Measurements from ENCODE around the gene DPH1. TPM values are rescaled to one million over a fixed set of nuclear protein-coding genes. Genes with fewer than 3 reads are reported as not detected.

DPH1 gene
- total and polyA plus RNA-seq, 2 donors from 2014 or later, result 23.3 to 49.4 TPM

DNA sequence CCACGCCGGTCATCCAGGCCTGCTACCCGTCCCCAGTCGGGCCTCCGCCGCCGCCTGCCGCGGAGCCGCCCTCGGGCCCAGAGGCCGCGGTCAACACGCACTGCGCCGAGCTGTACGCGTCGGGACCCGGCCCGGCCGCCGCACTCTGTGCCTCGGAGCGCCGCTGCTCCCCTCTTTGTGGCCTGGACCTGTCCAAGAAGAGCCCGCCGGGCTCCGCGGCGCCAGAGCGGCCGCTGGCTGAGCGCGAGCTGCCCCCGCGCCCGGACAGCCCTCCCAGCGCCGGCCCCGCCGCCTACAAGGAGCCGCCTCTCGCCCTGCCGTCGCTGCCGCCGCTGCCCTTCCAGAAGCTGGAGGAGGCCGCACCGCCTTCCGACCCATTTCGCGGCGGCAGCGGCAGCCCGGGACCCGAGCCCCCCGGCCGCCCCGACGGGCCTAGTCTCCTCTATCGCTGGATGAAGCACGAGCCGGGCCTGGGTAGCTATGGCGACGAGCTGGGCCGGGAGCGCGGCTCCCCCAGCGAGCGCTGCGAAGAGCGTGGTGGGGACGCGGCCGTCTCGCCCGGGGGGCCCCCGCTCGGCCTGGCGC is 27.3 kb downstream of the DPH1 start:
- intact Hi-C loops (cut with DNase I), result loop anchor here (5.0 kb wide), 1 partner anchor 185 kb away; no protein-coding TSS in a partner anchor
- H3K36me3 ChIP-seq (ENCODE audit: control insufficient read depth in 2 of 3, insufficient read depth in 3 of 3, low read length in 3 of 3), result no peaks in the 10 kb centered on the region
- no peak overlapping the region for H3K27ac ChIP-seq (ENCODE audit: low read depth in 2 of 2, low read length in 2 of 2)
- no peak overlapping the region for H3K4me3 ChIP-seq (ENCODE audit: low read length in 3 of 3)
- peaks cover 9% of the 10 kb centered on the region for H3K27me3 ChIP-seq (ENCODE audit: control insufficient read depth, insufficient read depth, low read length)
- TF ChIP-seq, protein P1, sequence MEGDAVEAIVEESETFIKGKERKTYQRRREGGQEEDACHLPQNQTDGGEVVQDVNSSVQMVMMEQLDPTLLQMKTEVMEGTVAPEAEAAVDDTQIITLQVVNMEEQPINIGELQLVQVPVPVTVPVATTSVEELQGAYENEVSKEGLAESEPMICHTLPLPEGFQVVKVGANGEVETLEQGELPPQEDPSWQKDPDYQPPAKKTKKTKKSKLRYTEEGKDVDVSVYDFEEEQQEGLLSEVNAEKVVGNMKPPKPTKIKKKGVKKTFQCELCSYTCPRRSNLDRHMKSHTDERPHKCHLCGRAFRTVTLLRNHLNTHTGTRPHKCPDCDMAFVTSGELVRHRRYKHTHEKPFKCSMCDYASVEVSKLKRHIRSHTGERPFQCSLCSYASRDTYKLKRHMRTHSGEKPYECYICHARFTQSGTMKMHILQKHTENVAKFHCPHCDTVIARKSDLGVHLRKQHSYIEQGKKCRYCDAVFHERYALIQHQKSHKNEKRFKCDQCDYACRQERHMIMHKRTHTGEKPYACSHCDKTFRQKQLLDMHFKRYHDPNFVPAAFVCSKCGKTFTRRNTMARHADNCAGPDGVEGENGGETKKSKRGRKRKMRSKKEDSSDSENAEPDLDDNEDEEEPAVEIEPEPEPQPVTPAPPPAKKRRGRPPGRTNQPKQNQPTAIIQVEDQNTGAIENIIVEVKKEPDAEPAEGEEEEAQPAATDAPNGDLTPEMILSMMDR (IDR thresholded peaks at IDR 0.05; ENCODE audit: borderline replicate concordance, extremely low read depth, insufficient read depth), result no peak
- peaks cover 0 to 18% (median 0%) of the 10 kb centered on the region in 3 donors for H3K4me1 ChIP-seq (ENCODE audit: control insufficient read depth in 2 of 3, insufficient read depth in 2 of 3, low read depth in 1 of 3, low read length in 3 of 3)
- DNase-seq (peak in 3 of 5 donors; percentile 33 to 77 (median 58)), FAIRE-seq (no peak)
- no peaks in the 10 kb centered on the region for H3K9me3 ChIP-seq (ENCODE audit: control insufficient read depth in 2 of 3, insufficient read depth in 1 of 3, low read length in 3 of 3)
- no peak overlapping the region for H3K9ac ChIP-seq (ENCODE audit: low read length in 3 of 3)

DNA sequence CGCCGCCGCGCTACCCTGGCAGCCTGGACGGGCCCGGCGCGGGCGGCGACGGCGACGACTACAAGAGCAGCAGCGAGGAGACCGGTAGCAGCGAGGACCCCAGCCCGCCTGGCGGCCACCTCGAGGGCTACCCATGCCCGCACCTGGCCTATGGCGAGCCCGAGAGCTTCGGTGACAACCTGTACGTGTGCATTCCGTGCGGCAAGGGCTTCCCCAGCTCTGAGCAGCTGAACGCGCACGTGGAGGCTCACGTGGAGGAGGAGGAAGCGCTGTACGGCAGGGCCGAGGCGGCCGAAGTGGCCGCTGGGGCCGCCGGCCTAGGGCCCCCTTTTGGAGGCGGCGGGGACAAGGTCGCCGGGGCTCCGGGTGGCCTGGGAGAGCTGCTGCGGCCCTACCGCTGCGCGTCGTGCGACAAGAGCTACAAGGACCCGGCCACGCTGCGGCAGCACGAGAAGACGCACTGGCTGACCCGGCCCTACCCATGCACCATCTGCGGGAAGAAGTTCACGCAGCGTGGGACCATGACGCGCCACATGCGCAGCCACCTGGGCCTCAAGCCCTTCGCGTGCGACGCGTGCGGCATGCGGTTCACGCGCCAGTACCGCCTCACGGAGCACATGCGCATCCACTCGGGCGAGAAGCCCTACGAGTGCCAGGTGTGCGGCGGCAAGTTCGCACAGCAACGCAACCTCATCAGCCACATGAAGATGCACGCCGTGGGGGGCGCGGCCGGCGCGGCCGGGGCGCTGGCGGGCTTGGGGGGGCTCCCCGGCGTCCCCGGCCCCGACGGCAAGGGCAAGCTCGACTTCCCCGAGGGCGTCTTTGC is 28.0 kb downstream of the DPH1 start:
- H3K9ac ChIP-seq (ENCODE audit: low read length in 3 of 3), result no peak overlapping the region
- DNase-seq (peak in 3 of 5 donors; percentile 50 to 81 (median 76)), FAIRE-seq (no peak)
- H3K4me3 ChIP-seq (ENCODE audit: low read length in 3 of 3), result peak overlapping the region in 2 of 3 donors; percentile 25 to 28
- TF ChIP-seq, protein P1 (IDR thresholded peaks at IDR 0.05; ENCODE audit: borderline replicate concordance, extremely low read depth, insufficient read depth), result no peak
- peaks cover 9% of the 10 kb centered on the region for H3K27me3 ChIP-seq (ENCODE audit: control insufficient read depth, insufficient read depth, low read length)
- H3K9me3 ChIP-seq (ENCODE audit: control insufficient read depth in 2 of 3, insufficient read depth in 1 of 3, low read length in 3 of 3), result no peaks in the 10 kb centered on the region
- H3K36me3 ChIP-seq (ENCODE audit: control insufficient read depth in 2 of 3, insufficient read depth in 3 of 3, low read length in 3 of 3), result no peaks in the 10 kb centered on the region
- intact Hi-C loops (cut with DNase I), result loop anchor here (5.0 kb wide), 1 partner anchor 184 kb away; no protein-coding TSS in a partner anchor
- peak overlapping the region in 1 of 2 donors; percentile 43 for H3K27ac ChIP-seq (ENCODE audit: low read depth in 2 of 2, low read length in 2 of 2)
- H3K4me1 ChIP-seq (ENCODE audit: control insufficient read depth in 2 of 3, insufficient read depth in 2 of 3, low read depth in 1 of 3, low read length in 3 of 3), result peaks cover 0 to 18% (median 0%) of the 10 kb centered on the region in 3 donors

DNA sequence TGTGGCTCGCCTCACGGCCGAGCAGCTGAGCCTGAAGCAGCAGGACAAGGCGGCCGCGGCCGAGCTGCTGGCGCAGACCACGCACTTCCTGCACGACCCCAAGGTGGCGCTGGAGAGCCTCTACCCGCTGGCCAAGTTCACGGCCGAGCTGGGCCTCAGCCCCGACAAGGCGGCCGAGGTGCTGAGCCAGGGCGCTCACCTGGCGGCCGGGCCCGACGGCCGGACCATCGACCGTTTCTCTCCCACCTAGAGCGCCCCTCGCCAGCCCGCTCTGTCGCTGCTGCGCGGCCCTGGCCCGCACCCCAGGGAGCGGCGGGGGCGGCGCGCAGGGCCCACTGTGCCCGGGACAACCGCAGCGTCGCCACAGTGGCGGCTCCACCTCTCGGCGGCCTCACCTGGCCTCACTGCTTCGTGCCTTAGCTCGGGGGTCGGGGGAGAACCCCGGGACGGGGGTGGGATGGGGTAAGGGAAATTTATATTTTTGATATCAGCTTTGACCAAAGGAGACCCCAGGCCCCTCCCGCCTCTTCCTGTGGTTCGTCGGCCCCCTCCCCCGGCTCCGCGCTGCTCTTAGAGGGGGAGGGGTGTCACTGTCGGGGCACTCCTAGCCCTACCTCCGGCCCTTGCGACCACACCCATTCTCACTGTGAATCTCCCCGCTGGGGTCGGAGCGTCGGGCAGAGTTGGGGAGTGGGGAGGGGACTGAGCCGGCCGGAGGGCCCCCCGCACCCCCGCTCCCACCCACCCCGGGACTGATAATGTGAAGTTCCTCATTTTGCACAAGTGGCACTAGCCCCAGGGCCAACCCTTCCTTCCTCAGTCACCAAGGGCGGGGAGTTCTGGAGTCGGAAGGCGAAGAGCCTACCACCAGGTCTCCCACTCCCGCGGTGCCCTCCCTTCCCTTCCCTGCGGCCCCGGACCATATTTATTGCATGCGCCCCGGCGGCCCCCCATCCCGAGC is 28.9 kb downstream of the DPH1 start:
- Histone ChIP-seq H3K27ac (ENCODE audit: low read depth in 2 of 2, low read length in 2 of 2) (peak overlapping the region; percentile 37 to 43), H3K9me3 (ENCODE audit: control insufficient read depth in 2 of 3, insufficient read depth in 1 of 3, low read length in 3 of 3) (no peaks in the 10 kb centered on the region), H3K9ac (ENCODE audit: low read length in 3 of 3) (no peak overlapping the region), H3K4me1 (ENCODE audit: control insufficient read depth in 2 of 3, insufficient read depth in 2 of 3, low read depth in 1 of 3, low read length in 3 of 3) (peaks cover 0 to 16% (median 0%) of the 10 kb centered on the region in 3 donors), H3K4me3 (ENCODE audit: low read length in 3 of 3) (peak overlapping the region in 1 of 3 donors; percentile 11), H3K36me3 (ENCODE audit: control insufficient read depth in 2 of 3, insufficient read depth in 3 of 3, low read length in 3 of 3) (no peaks in the 10 kb centered on the region), H3K27me3 (ENCODE audit: control insufficient read depth, insufficient read depth, low read length) (peaks cover 5% of the 10 kb centered on the region)
- FAIRE-seq (no peak), DNase-seq (peak in 4 of 5 donors; percentile 61 to 92 (median 68))
- intact Hi-C loops (cut with DNase I), result loop anchor here (5.0 kb wide), 1 partner anchor 183 kb away; no protein-coding TSS in a partner anchor
- TF ChIP-seq, protein P1 (IDR thresholded peaks at IDR 0.05; ENCODE audit: borderline replicate concordance, extremely low read depth, insufficient read depth), result peak; percentile 50
